NOMO-1 treated with dmso at 0.1 percent for 144 hours (cell line): ENCODE results near the gene OR10J5.

ENCODE experiments used
- DNase-seq: peaks from one replicate; lab custom pipeline; 2025; ENCODE audit not compliant: unreplicated experiment; lab: John Stamatoyannopoulos, UW

The OR10J5 gene

DNA sequence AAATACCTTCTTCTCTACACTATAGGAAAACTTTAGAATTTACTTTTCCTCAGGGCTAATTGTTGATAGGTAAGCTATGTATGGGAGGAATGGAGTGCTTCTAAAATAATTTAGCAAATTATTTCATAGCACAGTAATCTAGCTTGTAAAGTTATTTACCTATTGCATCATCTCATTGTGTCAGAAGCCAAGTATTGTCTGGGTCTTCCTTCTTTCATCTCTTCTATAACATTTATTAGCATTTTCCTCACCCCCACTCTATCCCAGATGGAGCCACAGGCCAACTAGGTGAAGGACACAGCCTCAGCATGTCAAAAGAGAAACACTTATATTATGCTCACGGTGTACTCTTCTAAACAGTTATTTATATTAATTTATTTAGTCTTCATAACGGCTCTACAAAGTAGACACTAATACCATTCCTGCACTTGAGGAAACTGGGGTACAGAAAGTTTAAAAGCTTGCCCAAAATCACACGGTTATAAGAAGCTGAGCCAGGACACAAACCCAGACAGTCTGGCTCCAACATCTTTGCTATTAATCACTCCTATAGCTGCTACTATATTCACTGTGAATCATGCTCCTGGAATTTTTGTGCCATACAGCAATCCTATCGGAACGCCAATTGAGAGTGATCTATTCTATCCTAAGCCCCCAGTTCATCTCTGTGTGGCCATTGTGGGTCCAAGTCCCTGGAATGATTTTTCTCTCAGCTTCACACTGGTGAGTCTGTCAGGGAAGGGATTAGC is 43.1 kb downstream of the OR10J5 start:
- DNase-seq: no peak
